H1 (cell line): ENCODE results near the gene TMEM127. TPM values are rescaled to one million over a fixed set of nuclear protein-coding genes. Genes with fewer than 3 reads are reported as not detected.

Experiments used
- CTCF ChIA-PET: fragments of 300-600 bp; sonication (Branson Sonifier 250); formaldehyde crosslinking; loops from one replicate; lab custom pipeline; 2021; ENCODE audit not compliant: partially characterized antibody; lab: Charles Lee
- POLR2A ChIA-PET: fragments of 300-600 bp; sonication (Branson Sonifier 250); formaldehyde crosslinking; loops from one replicate; lab custom pipeline; 2021; ENCODE audit warnings: inconsistent platforms; ENCODE audit not compliant: partially characterized antibody; lab: Charles Lee
- DNase-seq, 2 experiments: peaks; one replicate each; pipeline versions ENCODE4 v3.0.0 to v3.0.0-alpha.2; 2010 to 2022; ENCODE audit warnings: low spot score in 2 of 2, low read depth in 1 of 2, mixed read lengths in 1 of 2
- FAIRE-seq: peaks from 2 replicates; lab custom pipeline; 2011; peaks lifted over from hg19 to GRCh38; lab: Jason Lieb, UNC
- H2AFZ ChIP-seq: 2 replicates; pipeline ENCODE4 v1.8.1; 2012; ENCODE audit warnings: low read length, inconsistent platforms
- H2AK5ac ChIP-seq: 2 replicates; pipeline ENCODE4 v1.6.1; 2013; ENCODE audit warnings: low read depth, low read length
- H2BK120ac ChIP-seq: replicated peaks from 2 replicates; pipeline ENCODE3; 2013; ENCODE audit warnings: low read depth, low read length, inconsistent platforms
- H2BK12ac ChIP-seq: 2 replicates; pipeline ENCODE4 v1.6.1; 2013; ENCODE audit warnings: low read depth, low read length
- H2BK15ac ChIP-seq: 2 replicates; pipeline ENCODE4 v1.6.1; 2013; ENCODE audit warnings: low read length
- H2BK20ac ChIP-seq: 2 replicates; pipeline ENCODE4 v1.6.1; 2013; ENCODE audit warnings: low read length
- H2BK5ac ChIP-seq: 2 replicates; pipeline ENCODE4 v1.6.1; 2013; ENCODE audit warnings: low read depth, low read length
- H3K14ac ChIP-seq: 2 replicates; pipeline ENCODE4 v1.6.1; 2013; ENCODE audit warnings: inconsistent platforms; ENCODE audit not compliant: insufficient read length
- H3K18ac ChIP-seq: 2 replicates; pipeline ENCODE4 v1.6.1; 2013; ENCODE audit warnings: low read length; ENCODE audit errors: extremely low read depth
- H3K23ac ChIP-seq: 2 replicates; pipeline ENCODE4 v1.6.1; 2013; ENCODE audit warnings: inconsistent platforms; ENCODE audit not compliant: insufficient read length
- H3K23me2 ChIP-seq: 2 replicates; pipeline ENCODE4 v1.6.1; 2013; ENCODE audit warnings: low read depth, low read length
- H3K27ac ChIP-seq: 2 replicates; pipeline ENCODE4 v1.6.1; 2011; ENCODE audit warnings: low read depth, low read length, inconsistent platforms
- H3K27me3 ChIP-seq, 4 experiments: replicated peaks in 1 of 4; 1 replicate in 1 of 4; 2 replicates in 3 of 4; pipeline versions ENCODE4 v1.6.1 to v1.8.1; 2011 to 2013; ENCODE audit warnings: low read length in 3 of 4, mild to moderate bottlenecking in 3 of 4, inconsistent platforms in 2 of 4, mixed read lengths in 2 of 4, moderate library complexity in 1 of 4; ENCODE audit not compliant: control insufficient read depth in 3 of 4, insufficient read depth in 3 of 4; ENCODE audit errors: extremely low read depth in 1 of 4
- H3K36me3 ChIP-seq, 4 experiments: 2 replicates each; pipeline versions ENCODE4 v1.6.1 to v1.8.1; 2011 to 2013; ENCODE audit warnings: mild to moderate bottlenecking in 4 of 4, low read length in 3 of 4, moderate library complexity in 2 of 4, control low read depth in 1 of 4, inconsistent platforms in 1 of 4; ENCODE audit not compliant: insufficient read depth in 4 of 4, control insufficient read depth in 2 of 4
- H3K4ac ChIP-seq: replicated peaks from 2 replicates; pipeline ENCODE3; 2013; ENCODE audit warnings: low read length, low read depth, mixed read lengths, inconsistent platforms; ENCODE audit not compliant: insufficient read length
- H3K4me1 ChIP-seq, 4 experiments: replicated peaks in 1 of 4; 1 replicate in 1 of 4; 2 replicates in 3 of 4; pipeline versions ENCODE4 v1.6.1 to v1.8.1; 2011 to 2013; ENCODE audit warnings: low read length in 3 of 4, inconsistent platforms in 2 of 4, mixed read lengths in 1 of 4; ENCODE audit not compliant: insufficient read depth in 4 of 4, control insufficient read depth in 3 of 4
- H3K4me2 ChIP-seq, 2 experiments: 2 replicates each; pipeline versions ENCODE4 v1.6.1 to v1.8.1; 2011 to 2013; ENCODE audit warnings: low read depth in 2 of 2, low read length in 2 of 2, control low read depth in 1 of 2, inconsistent platforms in 1 of 2, mild to moderate bottlenecking in 1 of 2; ENCODE audit not compliant: insufficient read depth in 1 of 2
- H3K4me3 ChIP-seq, 4 experiments: fragments of 200-600, 300-600 bp in 1 of 4; sonication (generic), shearing (Covaris generic), sonication (Bioruptor Twin) in 1 of 4; 2 replicates each; pipeline versions ENCODE4 v1.5.1 to v1.8.1; 2011 to 2016; ENCODE audit warnings: low read length in 4 of 4, low read depth in 3 of 4, control low read depth in 2 of 4, inconsistent platforms in 2 of 4, mild to moderate bottlenecking in 2 of 4, mixed read lengths in 1 of 4, moderate library complexity in 1 of 4; ENCODE audit not compliant: insufficient read depth in 2 of 4; ENCODE audit errors: extremely low read depth in 1 of 4
- H3K56ac ChIP-seq: replicated peaks from 2 replicates; pipeline ENCODE3; 2013; ENCODE audit warnings: low read depth, mild to moderate bottlenecking, mixed read lengths, low read length, inconsistent platforms; ENCODE audit not compliant: insufficient read length
- H3K79me1 ChIP-seq: 2 replicates; pipeline ENCODE4 v1.6.1; 2013; ENCODE audit warnings: low read depth, low read length, control low read depth
- H3K79me2 ChIP-seq, 2 experiments: 2 replicates each; pipeline versions ENCODE4 v1.6.1 to v1.8.1; 2012 to 2013; ENCODE audit warnings: low read length in 2 of 2, mild to moderate bottlenecking in 2 of 2, inconsistent platforms in 1 of 2; ENCODE audit not compliant: insufficient read depth in 2 of 2, control insufficient read depth in 1 of 2
- H3K9ac ChIP-seq, 4 experiments: replicated peaks in 1 of 4; 1 replicate in 1 of 4; 2 replicates in 3 of 4; pipeline versions ENCODE4 v1.6.1 to v1.8.1; 2011 to 2013; ENCODE audit warnings: low read depth in 3 of 4, low read length in 3 of 4, control low read depth in 2 of 4, mild to moderate bottlenecking in 2 of 4, moderate library complexity in 2 of 4, inconsistent platforms in 1 of 4; ENCODE audit errors: extremely low read depth in 1 of 4
- H3K9me3 ChIP-seq, 2 experiments: 2 replicates each; pipeline versions ENCODE4 v1.6.1 to v1.8.1; 2012 to 2013; ENCODE audit warnings: mild to moderate bottlenecking in 2 of 2, moderate library complexity in 2 of 2, control low read depth in 1 of 2, inconsistent platforms in 1 of 2, low read depth in 1 of 2, low read length in 1 of 2, mixed read lengths in 1 of 2; ENCODE audit not compliant: insufficient read depth in 2 of 2
- H4K20me1 ChIP-seq, 2 experiments: replicated peaks in 1 of 2; 2 replicates each; pipeline versions ENCODE3 to v1.8.1; 2011 to 2013; ENCODE audit warnings: inconsistent platforms in 2 of 2, low read length in 2 of 2, mild to moderate bottlenecking in 1 of 2; ENCODE audit not compliant: insufficient read depth in 2 of 2, control insufficient read depth in 1 of 2
- H4K5ac ChIP-seq: 2 replicates; pipeline ENCODE4 v1.6.1; 2013; ENCODE audit warnings: low read length, low read depth, mixed read lengths, inconsistent platforms; ENCODE audit not compliant: insufficient read length
- H4K8ac ChIP-seq: 2 replicates; pipeline ENCODE4 v1.8.0; 2013; ENCODE audit warnings: mild to moderate bottlenecking, moderate library complexity, low read length, inconsistent platforms; ENCODE audit not compliant: insufficient read depth; ENCODE audit errors: extremely low read depth
- H4K91ac ChIP-seq: replicated peaks from 2 replicates; pipeline ENCODE3; 2013; ENCODE audit warnings: low read length, mixed read lengths, inconsistent platforms; ENCODE audit not compliant: insufficient read length
- EZH2 ChIP-seq: fragments of 200-600 bp; sonication (generic); IDR thresholded peaks from 2 replicates; pipeline ENCODE4 v1.7.1; 2012; ENCODE audit warnings: low read depth, mild to moderate bottlenecking, moderate library complexity, low read length, inconsistent platforms; ENCODE audit not compliant: severe bottlenecking
- GTF2F1 ChIP-seq: IDR thresholded peaks from 2 replicates; pipeline ENCODE4 v1.6.1; 2012; ENCODE audit warnings: low read depth, low read length, improper control_type of control experiment, borderline replicate concordance
- HDAC2 ChIP-seq, 2 experiments: fragments of 300-600 bp in 1 of 2; sonication (generic) in 1 of 2; IDR thresholded peaks; 2 replicates each; pipeline ENCODE4 v1.6.1; 2011 to 2012; ENCODE audit warnings: low read depth in 2 of 2, low read length in 2 of 2, mild to moderate bottlenecking in 2 of 2, moderate library complexity in 2 of 2, borderline replicate concordance in 1 of 2, inconsistent platforms in 1 of 2
- WGBS, 2 experiments: shearing (Covaris generic) in 1 of 2; methylation state at CpG; one replicate each; pipeline versions ENCODE4 v1.1.6 to v1.1.7; 2013 to 2015; ENCODE audit warnings: low lambda C conversion rate in 2 of 2, mixed read lengths in 2 of 2, inconsistent platforms in 1 of 2, low coverage in 1 of 2, missing lambda C conversion rate in 1 of 2; ENCODE audit not compliant: insufficient replicate concordance in 2 of 2, insufficient coverage in 1 of 2, insufficient read length in 1 of 2; ENCODE audit errors: extremely low coverage in 1 of 2, missing lambda C conversion rate in 1 of 2; 5-methylcytosine and 5-hydroxymethylcytosine counted together
- polyA plus RNA-seq, 7 experiments: library from polyadenylated mRNA; depleted of rRNA in 3 of 7; stranded (reverse) in 5 of 7; unstranded in 2 of 7; fragments of >200 nt in 5 of 7; fragments of 200-250 nt in 2 of 7; gene quantifications; 1 replicate in 5 of 7; 2 replicates in 1 of 7; 4 replicates in 1 of 7; pipeline versions ENCODE4 v1.2.1 to v1.2.3, GENCODE V29; 2011 to 2013; ENCODE audit warnings: missing spikeins in 2 of 7, mixed read lengths in 2 of 7
- total RNA-seq: library from RNA; stranded (reverse); fragmentation: NEBNext Ultra II Directional; extraction: Animal tissue kit (Norgen Biotek cat#: 25700); gene quantifications from 2 replicates; pipeline ENCODE4 v1.2.1, GENCODE V29; 2021

TMEM127 gene
- total and polyA plus RNA-seq, 2 of the 8 experiments (the other 6 are each of a cell fraction or from before 2014, with no cell fraction given) = 25.0 to 41.0 TPM

- Histone ChIP-seq H3K23me2 (no peaks in the 10 kb centered on the region), H3K27ac (no peak overlapping the region), H2AK5ac (no peak overlapping the region), H3K9ac (no peak overlapping the region), H2BK20ac (no peak overlapping the region), H3K4me3 (no peak overlapping the region), H3K79me1 (no peaks in the 10 kb centered on the region), H2BK5ac (no peak overlapping the region), H3K36me3 (peaks cover 55 to 96% (median 91%) of the 10 kb centered on the region in 4 experiments), H3K23ac (no peak overlapping the region), H3K56ac (no peak overlapping the region), H3K4me1 (no peaks in the 10 kb centered on the region), H4K91ac (no peak overlapping the region), H3K27me3 (no peaks in the 10 kb centered on the region), H2BK12ac (no peak overlapping the region), H3K4ac (no peak overlapping the region), H4K5ac (no peak overlapping the region), H2BK120ac (no peak overlapping the region), H3K79me2 (0 out of 4 replicates have a peak, but pooled peaks cover 0 to 4% of the 10 kb centered on the region in 2 experiments), H4K8ac (no peak overlapping the region), H2AFZ (no peak overlapping the region), H4K20me1 (peaks cover 2 to 7% of the 10 kb centered on the region in 2 experiments), H3K18ac (no peak overlapping the region), H2BK15ac (no peak overlapping the region), H3K14ac (no peak overlapping the region), H3K4me2 (no peak overlapping the region), H3K9me3 (no peaks in the 10 kb centered on the region)
- ChIA-PET POLR2A (interaction anchor here (1.2 to 1.9 kb wide), 5 partner anchors 13 to 52 kb away, joined by 3 to 5 read pairs (median 3); no protein-coding TSS in a partner anchor), CTCF (interaction anchor here (0.8 to 1.1 kb wide), 2 partner anchors 8 to 13 kb away, joined by 3 to 6 read pairs; no protein-coding TSS in a partner anchor)
- 85% methylated on average over 5 of the region's 5 CpGs; no CpG with 5 or more reads in 1 of the 2 experiments for WGBS, 2 experiments
- FAIRE-seq (no peak), DNase-seq (no peak)
- TF ChIP-seq HDAC2 (IDR thresholded peaks at IDR 0.05; ENCODE audit: borderline replicate concordance in 1 of 2, low read depth in 2 of 2, low read length in 2 of 2) (no peak), EZH2 (no peak), GTF2F1 (no peak)
These were observed 31.1 kb upstream of the TMEM127 start for GRCh38 chr2:96296925-96297324.
